ENCODE data around the gene ERMN. TPM values are rescaled to one million over a fixed set of nuclear protein-coding genes. Genes with fewer than 3 reads are reported as not detected.
A peak's percentile ranks its signal among the peaks of the same experiment; 100 is the strongest.

The ERMN gene
- total RNA-seq, 1 experiment from 2014 or later: not detected

GRCh38 chr2:157329524-157329923, 3.9 kb upstream of the ERMN start:
- DNase-seq (ENCODE audit: low spot score): no peak

- DNase-seq (ENCODE audit: low spot score): peak; percentile 70
Measured at GRCh38 chr2:157327621-157328500, 2.2 kb upstream of the ERMN start.

- no peak for DNase-seq (ENCODE audit: low spot score)
Measured at GRCh38 chr2:157327200-157327599, 1.6 kb upstream of the ERMN start.

GRCh38 chr2:157326698-157327097, 1.1 kb upstream of the ERMN start:
- DNase-seq (ENCODE audit: low spot score): no peak

- DNase-seq (ENCODE audit: low spot score): no peak
Measured at GRCh38 chr2:157324331-157324843, 1.2 kb downstream of the ERMN start.

GRCh38 chr2:157322432-157322831, 3.2 kb downstream of the ERMN start:
- DNase-seq (ENCODE audit: low spot score): no peak

- no peak for DNase-seq (ENCODE audit: low spot score)
Measured at GRCh38 chr2:157321466-157321865, 4.2 kb downstream of the ERMN start.

GRCh38 chr2:157320409-157320808, 5.2 kb downstream of the ERMN start:
- DNase-seq (ENCODE audit: low spot score): no peak

- no peak for DNase-seq (ENCODE audit: low spot score)
Measured at GRCh38 chr2:157319795-157320194, 5.8 kb downstream of the ERMN start.

- no peak for DNase-seq (ENCODE audit: low spot score)
Measured at GRCh38 chr2:157318884-157319283, 6.7 kb downstream of the ERMN start.

GRCh38 chr2:157315901-157316300, 9.7 kb downstream of the ERMN start:
- no peak for DNase-seq (ENCODE audit: low spot score)

- no peak for DNase-seq (ENCODE audit: low spot score)
Measured at GRCh38 chr2:157312866-157313486, 12.6 kb downstream of the ERMN start.

- DNase-seq (ENCODE audit: low spot score): no peak
Measured at GRCh38 chr2:157311706-157312105, 13.9 kb downstream of the ERMN start.

GRCh38 chr2:157309878-157310277, 15.7 kb downstream of the ERMN start:
- no peak for DNase-seq (ENCODE audit: low spot score)

- peak; percentile 6 for DNase-seq (ENCODE audit: low spot score)
Measured at GRCh38 chr2:157307021-157307420, 18.6 kb downstream of the ERMN start.

GRCh38 chr2:157305723-157306110, 19.9 kb downstream of the ERMN start:
- no peak for DNase-seq (ENCODE audit: low spot score)

- peak; percentile 40 for DNase-seq (ENCODE audit: low spot score)
Measured at GRCh38 chr2:157304811-157305722, 20.6 kb downstream of the ERMN start.

- DNase-seq (ENCODE audit: low spot score): no peak
Measured at GRCh38 chr2:157303612-157304011, 22.0 kb downstream of the ERMN start.

- DNase-seq (ENCODE audit: low spot score): peak; percentile 52
Measured at GRCh38 chr2:157302492-157303099, 23.0 kb downstream of the ERMN start.

- DNase-seq (ENCODE audit: low spot score): no peak
Measured at GRCh38 chr2:157301307-157301706, 24.3 kb downstream of the ERMN start.

GRCh38 chr2:157296958-157297357, 28.7 kb downstream of the ERMN start:
- DNase-seq (ENCODE audit: low spot score): no peak

- DNase-seq (ENCODE audit: low spot score): no peak
Measured at GRCh38 chr2:157296490-157296889, 29.1 kb downstream of the ERMN start.
